HG03108 (cell line): ENCODE measurements around the gene SYT6.

Source experiments
- ATAC-seq: cut with Tn5 transposase; IDR thresholded peaks from one replicate; pipeline ENCODE4 v1.9.1; 2021; ENCODE audit warnings: moderate library complexity; ENCODE audit not compliant: unreplicated experiment

SYT6 gene

GRCh38 chr1:114122941-114123618 lies 30.6 kb downstream of the SYT6 start:
- no peak for ATAC-seq

GRCh38 chr1:114118351-114118990 lies 35.2 kb downstream of the SYT6 start:
- no peak for ATAC-seq

GRCh38 chr1:114117654-114118053 lies 36.0 kb downstream of the SYT6 start:
- no peak for ATAC-seq

- no peak for ATAC-seq
Observed at GRCh38 chr1:114116086-114116485, 37.6 kb downstream of the SYT6 start.

GRCh38 chr1:114114185-114115094 lies 39.2 kb downstream of the SYT6 start:
- no peak for ATAC-seq

GRCh38 chr1:114113411-114114184 lies 40.1 kb downstream of the SYT6 start:
- no peak for ATAC-seq

- ATAC-seq = no peak
Observed at GRCh38 chr1:114112775-114113174, 40.9 kb downstream of the SYT6 start.

GRCh38 chr1:114111731-114112641 lies 41.7 kb downstream of the SYT6 start:
- no peak for ATAC-seq

- no peak for ATAC-seq
Observed at GRCh38 chr1:114109981-114110380, 43.7 kb downstream of the SYT6 start.

- peak; percentile 81 for ATAC-seq
Observed at GRCh38 chr1:114108751-114109255, 44.9 kb downstream of the SYT6 start.

- no peak for ATAC-seq
Observed at GRCh38 chr1:114107474-114108435, 45.9 kb downstream of the SYT6 start.

GRCh38 chr1:114105421-114105979 lies 48.2 kb downstream of the SYT6 start:
- no peak for ATAC-seq

- ATAC-seq = no peak
Observed at GRCh38 chr1:114104949-114105348, 48.7 kb downstream of the SYT6 start.

- ATAC-seq = no peak
Observed at GRCh38 chr1:114103992-114104391, 49.7 kb downstream of the SYT6 start.

- no peak for ATAC-seq
Observed at GRCh38 chr1:114102136-114102535, 51.5 kb downstream of the SYT6 start.

- no peak for ATAC-seq
Observed at GRCh38 chr1:114100148-114100547, 53.5 kb downstream of the SYT6 start.

GRCh38 chr1:114099268-114099667 lies 54.4 kb downstream of the SYT6 start:
- ATAC-seq = no peak

- ATAC-seq = no peak
Observed at GRCh38 chr1:114097109-114097508, 56.6 kb downstream of the SYT6 start.
